Psoas muscle (tissue), 8 donors: ENCODE data around the gene SLC38A1. TPM values are rescaled to one million over a fixed set of nuclear protein-coding genes. Genes with fewer than 3 reads are reported as not detected.

Experiments
- ATAC-seq, 4 donors: fragments of 200-7000 bp; cut with Tn5 transposase; one replicate each; pipeline ENCODE4 v1.9.1; 2020; ENCODE audit warnings: moderate library complexity in 3 of 4, mild to moderate bottlenecking in 2 of 4
- DNase-seq, 2 donors: peaks; one replicate each; pipeline ENCODE4 v3.0.0-alpha.2; 2020
- H3K27ac ChIP-seq: fragments of 200-600 bp; one replicate; pipeline ENCODE4 v1.8.0; 2022
- H3K27me3 ChIP-seq, 3 donors: fragments of 200-600 bp in 1 of 3; one replicate each; pipeline versions ENCODE4 v1.6.1 to v1.8.0; 2013 to 2022; ENCODE audit warnings: low read length in 2 of 3, mild to moderate bottlenecking in 2 of 3, moderate library complexity in 1 of 3; ENCODE audit not compliant: insufficient read depth in 3 of 3
- H3K36me3 ChIP-seq, 2 donors: fragments of 200-600 bp in 1 of 2; one replicate each; pipeline versions ENCODE4 v1.6.1 to v1.8.0; 2013 to 2022; ENCODE audit warnings: low read depth in 1 of 2, mild to moderate bottlenecking in 1 of 2, moderate library complexity in 1 of 2; ENCODE audit not compliant: insufficient read depth in 1 of 2
- H3K4me1 ChIP-seq: fragments of 200-600 bp; one replicate; pipeline ENCODE4 v1.8.0; 2022
- H3K4me3 ChIP-seq: fragments of 200-600 bp; one replicate; pipeline ENCODE4 v1.8.0; 2022; ENCODE audit warnings: mild to moderate bottlenecking
- H3K9me3 ChIP-seq: fragments of 200-600 bp; one replicate; pipeline ENCODE4 v1.8.0; 2022
- WGBS, 3 donors: extraction: QIAGEN DNeasy Blood & Tissue Kit; methylation state at CpG; one replicate each; pipeline versions ENCODE4 v1.1.6 to v1.1.7; 2013; 5-methylcytosine and 5-hydroxymethylcytosine counted together
- intact Hi-C, 2 donors: fragments of 100-400 bp; cut with DNase I; formaldehyde crosslinking; loops; one replicate each; pipeline versions ENCODE4 v1.11.0 to v1.14.2; 2022
- polyA plus RNA-seq, 3 donors: library from polyadenylated mRNA; stranded (reverse); fragments of 200-250 nt; gene quantifications; one replicate each; pipeline ENCODE4 v1.2.3, GENCODE V29; 2013
- total RNA-seq, 4 donors: library from RNA; stranded (reverse); fragmentation: NEBNext Ultra II Directional in 2 of 4; extraction: Animal tissue kit (Norgen Biotek cat#: 25700) in 2 of 4; gene quantifications; one replicate each; pipeline versions ENCODE4 v1.2.1 to v1.2.4, GENCODE V29; 2021 to 2023
- TF ChIP-seq, protein P1 (sequence below): fragments of 200-600 bp; IDR thresholded peaks from one replicate; pipeline ENCODE4 v1.8.0; 2022; ENCODE audit warnings: antibody characterized with exemption
- donor health status: healthy with polysubstance abuse.
- donor health status: DM: no; HTN: no; CAD: no; lungs with moderate emphysema.
- donor health status: Bipolar disorder and iron deficiency.
- donor health status: healthy.
- donor health status: DM: yes; HTN: yes; CAD: no.
- donor health status: DM: no; HTN: no; CAD: no.
- donor health status: DM: no; HTN: no; CAD: no.
- donor health status: DM: yes; HTN: yes; CAD: no.

SLC38A1 gene
- total and polyA plus RNA-seq, 7 donors, result 17.3 to 338 (median 50.6) TPM

DNA sequence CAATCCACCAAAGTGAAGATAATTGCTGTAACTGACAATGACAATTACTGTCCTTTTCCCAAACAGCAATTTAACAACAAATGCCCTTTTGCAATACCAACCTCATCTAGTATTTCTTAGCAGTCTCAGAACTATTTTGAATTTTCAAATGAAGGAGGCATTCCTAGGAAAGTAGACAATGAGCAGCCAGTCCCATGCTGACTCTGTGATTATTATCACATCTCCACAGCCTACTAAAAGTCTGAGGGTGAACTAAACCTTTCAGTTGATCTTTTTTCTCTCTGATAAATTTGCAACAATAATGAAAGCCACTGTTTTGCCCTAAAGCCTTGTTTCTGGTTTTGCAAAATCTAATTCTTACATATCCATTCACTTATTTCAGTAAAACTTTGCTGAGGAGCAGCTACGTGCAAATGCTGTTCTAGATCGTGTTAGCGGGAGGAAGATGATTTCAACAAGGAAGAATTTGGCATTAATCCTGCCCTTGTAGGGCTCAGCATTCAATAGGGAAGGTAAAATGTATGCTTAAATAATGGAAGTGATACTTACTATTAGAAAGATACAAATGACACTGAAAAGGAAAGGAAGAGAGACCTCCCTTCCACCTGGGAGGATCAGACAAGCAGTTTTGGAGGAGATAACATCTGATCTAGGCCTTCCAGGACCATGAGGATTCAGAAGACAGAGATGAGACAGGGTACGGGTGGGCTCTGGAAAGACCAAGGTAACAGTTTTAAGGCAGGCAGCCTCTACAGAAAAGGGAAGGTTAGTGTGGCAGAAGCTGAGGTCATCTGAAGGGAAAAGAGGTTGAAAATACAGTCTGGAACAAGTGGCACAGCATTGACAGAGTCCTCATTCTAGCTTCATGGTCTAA, 47.4 kb downstream of the SLC38A1 start:
- H3K27ac ChIP-seq, result no peak overlapping the region
- ATAC-seq, result no peak
- H3K4me1 ChIP-seq, result peaks cover 20% of the 10 kb centered on the region
- H3K27me3 ChIP-seq, result no peaks in the 10 kb centered on the region
- no peak for DNase-seq
- intact Hi-C loops, result loop anchor here in 1 of 2 donors (5.0 kb wide), 1 partner anchor 46 kb away; the partner anchor contains the start of gene SLC38A1
- 57 to 63% (median 59%) methylated on average over 4 of the region's 4 CpGs for WGBS, 3 donors
- H3K9me3 ChIP-seq, result no peaks in the 10 kb centered on the region
- H3K4me3 ChIP-seq, result no peak overlapping the region
- TF ChIP-seq, protein P1, sequence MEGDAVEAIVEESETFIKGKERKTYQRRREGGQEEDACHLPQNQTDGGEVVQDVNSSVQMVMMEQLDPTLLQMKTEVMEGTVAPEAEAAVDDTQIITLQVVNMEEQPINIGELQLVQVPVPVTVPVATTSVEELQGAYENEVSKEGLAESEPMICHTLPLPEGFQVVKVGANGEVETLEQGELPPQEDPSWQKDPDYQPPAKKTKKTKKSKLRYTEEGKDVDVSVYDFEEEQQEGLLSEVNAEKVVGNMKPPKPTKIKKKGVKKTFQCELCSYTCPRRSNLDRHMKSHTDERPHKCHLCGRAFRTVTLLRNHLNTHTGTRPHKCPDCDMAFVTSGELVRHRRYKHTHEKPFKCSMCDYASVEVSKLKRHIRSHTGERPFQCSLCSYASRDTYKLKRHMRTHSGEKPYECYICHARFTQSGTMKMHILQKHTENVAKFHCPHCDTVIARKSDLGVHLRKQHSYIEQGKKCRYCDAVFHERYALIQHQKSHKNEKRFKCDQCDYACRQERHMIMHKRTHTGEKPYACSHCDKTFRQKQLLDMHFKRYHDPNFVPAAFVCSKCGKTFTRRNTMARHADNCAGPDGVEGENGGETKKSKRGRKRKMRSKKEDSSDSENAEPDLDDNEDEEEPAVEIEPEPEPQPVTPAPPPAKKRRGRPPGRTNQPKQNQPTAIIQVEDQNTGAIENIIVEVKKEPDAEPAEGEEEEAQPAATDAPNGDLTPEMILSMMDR, result no peak
- peaks cover 0 to 10% of the 10 kb centered on the region in 2 donors for H3K36me3 ChIP-seq

DNA sequence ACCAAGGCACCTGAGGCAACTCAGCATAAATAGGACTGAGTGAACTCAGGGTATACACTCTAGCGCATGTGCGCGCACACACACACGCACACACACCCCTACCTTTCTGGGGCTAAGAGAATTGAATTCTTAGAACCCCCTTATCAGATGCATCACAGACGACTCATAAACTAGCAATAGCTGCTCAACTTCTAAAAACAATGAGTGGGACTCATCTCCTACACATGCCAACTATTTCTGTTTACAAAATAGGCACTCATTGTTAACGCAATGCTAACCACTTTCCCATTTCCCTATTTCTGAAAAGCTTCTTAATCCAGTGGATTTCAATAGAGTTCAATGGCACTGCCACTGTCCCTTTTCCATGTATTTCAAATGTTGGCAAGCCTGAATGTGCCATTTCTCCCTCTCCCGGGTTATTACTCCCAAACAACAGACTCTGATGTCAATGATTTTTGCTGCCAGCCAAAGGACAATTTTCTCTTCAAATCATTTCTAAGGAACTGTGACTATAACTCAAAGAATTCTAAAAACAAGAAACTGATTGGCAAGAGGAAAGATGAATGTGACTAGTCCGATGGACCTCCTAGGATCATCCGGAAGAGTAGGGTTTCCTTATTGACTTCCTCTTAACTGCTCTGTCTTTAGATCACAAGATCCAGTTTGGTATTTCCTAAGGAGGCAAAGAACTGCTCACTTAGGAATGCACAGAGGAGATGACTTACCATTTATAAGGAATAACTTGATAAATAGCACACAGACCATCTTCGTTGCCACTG, 48.8 kb downstream of the SLC38A1 start:
- 68 to 83% (median 71%) methylated on average over 10 of the region's 10 CpGs for WGBS, 3 donors
- intact Hi-C loops, result loop anchor here in 1 of 2 donors (5.0 kb wide), 1 partner anchor 47 kb away; the partner anchor contains the start of gene SLC38A1
- Histone ChIP-seq H3K27ac (no peak overlapping the region), H3K36me3 (peaks cover 0 to 10% of the 10 kb centered on the region in 2 donors), H3K4me1 (peaks cover 20% of the 10 kb centered on the region), H3K27me3 (no peaks in the 10 kb centered on the region), H3K9me3 (no peaks in the 10 kb centered on the region), H3K4me3 (no peak overlapping the region)
- TF ChIP-seq, protein P1, result no peak
- ATAC-seq (no peak), DNase-seq (no peak)

DNA sequence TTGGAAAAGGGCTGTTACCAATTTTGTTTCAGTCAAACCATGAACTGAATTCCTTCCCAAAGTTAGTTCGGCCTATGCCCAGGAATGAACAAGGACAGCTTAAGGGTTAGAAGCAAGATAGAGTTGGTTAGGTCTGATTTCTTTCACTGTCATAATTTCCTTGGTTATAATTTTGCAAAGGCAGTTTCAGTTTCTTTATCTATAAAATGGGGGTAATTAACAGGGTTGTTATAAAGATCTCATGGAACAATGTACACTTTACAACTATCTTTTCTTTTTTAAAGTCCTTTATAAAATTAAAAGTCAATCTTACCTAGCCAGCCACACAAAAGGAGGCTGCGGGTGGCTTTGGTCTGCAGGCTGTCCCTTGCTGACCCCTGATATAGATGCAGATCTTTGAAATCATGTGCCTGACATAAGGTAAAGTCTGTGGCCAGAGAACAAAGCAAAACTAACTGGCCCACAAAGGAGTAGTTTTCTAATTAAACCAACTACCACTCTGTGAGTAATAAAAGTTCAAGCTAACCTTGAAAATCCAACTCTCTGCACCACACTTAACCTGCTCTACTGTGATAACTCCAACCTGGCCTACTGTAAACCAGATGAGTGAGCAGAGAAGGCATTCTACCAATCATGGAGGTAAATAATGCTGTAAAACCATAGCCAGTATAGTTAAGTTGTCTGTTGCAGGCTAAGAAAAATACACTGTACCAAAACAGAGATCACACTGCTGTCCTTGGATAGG, 49.5 kb downstream of the SLC38A1 start:
- no peak overlapping the region for H3K4me3 ChIP-seq
- WGBS, 3 donors, result 95 to 99% (median 96%) methylated on average over 2 of the region's 2 CpGs
- H3K4me1 ChIP-seq, result peaks cover 16% of the 10 kb centered on the region
- no peak for ATAC-seq
- H3K27ac ChIP-seq, result no peak overlapping the region
- no peak for DNase-seq
- intact Hi-C loops, result no loop called here
- TF ChIP-seq, protein P1, result no peak
- H3K36me3 ChIP-seq, result peaks cover 0 to 10% of the 10 kb centered on the region in 2 donors
- H3K9me3 ChIP-seq, result no peaks in the 10 kb centered on the region
- no peaks in the 10 kb centered on the region for H3K27me3 ChIP-seq

DNA sequence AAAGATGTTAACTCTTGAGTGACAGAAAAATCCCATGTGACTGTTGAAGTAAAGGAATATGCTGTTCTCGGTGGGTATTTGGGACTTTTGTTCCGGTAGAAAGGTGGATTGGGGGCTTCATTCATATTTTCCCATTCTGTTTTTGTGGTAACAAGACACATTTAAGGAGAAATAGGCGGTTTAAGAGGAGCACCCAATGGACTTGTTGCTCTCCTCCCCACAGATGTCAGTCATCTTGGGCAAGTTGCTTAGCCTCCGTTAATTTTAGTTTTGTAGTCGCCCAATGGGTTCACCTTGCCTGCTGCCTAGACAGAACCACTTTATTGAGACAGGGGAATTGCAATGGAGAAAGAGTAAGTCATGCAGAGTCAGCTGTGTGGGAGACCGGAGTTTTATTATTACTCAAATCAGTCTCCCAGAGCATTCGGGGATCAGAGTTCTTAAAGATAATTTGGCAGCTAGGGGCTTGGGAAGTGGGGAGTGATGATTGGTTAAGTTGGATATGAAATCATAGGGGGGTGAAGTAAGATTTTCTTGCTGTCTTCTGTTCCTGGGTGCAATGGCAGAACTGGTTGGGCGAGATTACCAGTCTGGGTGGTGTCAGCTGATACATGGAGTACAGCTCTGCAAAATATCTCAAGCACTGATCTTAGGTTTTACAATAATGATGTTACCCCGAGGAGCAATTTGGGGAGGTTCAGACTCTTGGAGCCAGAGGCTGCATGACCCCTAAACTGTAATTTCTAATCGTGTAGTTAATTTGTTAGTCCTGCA, 50.3 kb downstream of the SLC38A1 start:
- Histone ChIP-seq H3K36me3 (peaks cover 0 to 7% of the 10 kb centered on the region in 2 donors), H3K27me3 (no peaks in the 10 kb centered on the region), H3K9me3 (no peaks in the 10 kb centered on the region), H3K4me1 (peaks cover 10% of the 10 kb centered on the region), H3K4me3 (no peak overlapping the region), H3K27ac (no peak overlapping the region)
- no peak for ATAC-seq
- 90 to 95% (median 93%) methylated on average over 10 of the region's 10 CpGs for WGBS, 3 donors
- DNase-seq, result no peak
- intact Hi-C loops, result no loop called here
- TF ChIP-seq, protein P1, result no peak
